AG04449 (cell line): ENCODE results near the gene NEDD8.
A peak's percentile ranks its signal among the peaks of the same experiment; 100 is the strongest.
"Not testable (repeated sequence)": the region's sequence is repeated elsewhere in the genome, so short reads cannot be mapped to it uniquely, and the experiment has no call there.

Experiments
- CTCF ChIA-PET: fragments of 350-600 bp; formaldehyde crosslinking; extraction: SDS; loops from one replicate; lab custom pipeline; 2021; ENCODE audit warnings: antibody characterized with exemption; lab: Yijun Ruan, JAX
- POLR2A ChIA-PET: fragments of 400-600, 350-600 bp; formaldehyde crosslinking; extraction: SDS; loops from one replicate; lab custom pipeline; 2020; ENCODE audit warnings: antibody characterized with exemption, inconsistent platforms; lab: Yijun Ruan, JAX
- DNase-seq: peaks from one replicate; pipeline ENCODE4 v3.0.0-alpha.2; 2010; ENCODE audit warnings: low read depth, low spot score
- H3K4me3 ChIP-seq: 2 replicates; pipeline ENCODE4 v1.5.1; 2011; ENCODE audit warnings: low read depth, mild to moderate bottlenecking, control low read depth, low read length
- TF ChIP-seq, protein P1 (sequence below): IDR thresholded peaks from one replicate; pipeline ENCODE4 v1.5.1; 2011; ENCODE audit warnings: mild to moderate bottlenecking, moderate library complexity, low read length, control low read depth, inconsistent platforms; ENCODE audit not compliant: insufficient read depth; ENCODE audit errors: missing control alignments

Gene NEDD8

DNA sequence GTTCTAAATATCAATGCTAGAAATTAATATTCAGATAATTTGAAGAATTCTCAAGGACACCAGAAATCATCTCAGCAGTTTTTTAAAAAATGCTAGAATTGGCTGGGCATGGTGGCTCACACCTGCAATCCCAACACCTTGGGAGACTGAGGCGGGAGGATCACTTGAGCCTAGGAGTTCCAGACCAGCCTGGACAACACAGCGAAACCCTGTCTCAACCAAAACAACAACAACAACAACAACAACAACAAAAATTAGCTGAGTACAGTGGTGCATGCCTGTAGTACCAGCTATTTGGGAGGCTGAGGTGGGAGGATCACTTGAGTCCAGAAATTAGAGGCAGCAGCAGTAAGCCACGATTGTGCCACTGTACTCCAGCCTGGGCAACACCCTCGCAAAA lies 13.1 kb downstream of the NEDD8 start:
- no peak overlapping the region for H3K4me3 ChIP-seq
- DNase-seq, result no peak
- ChIA-PET POLR2A (no interaction called here), CTCF (interaction anchor here (0.9 to 4.2 kb wide), 5 partner anchors 24 to 89 kb away, joined by 3 to 38 read pairs (median 8); partner anchors contain the start of genes CIDEB and RABGGTA)
- TF ChIP-seq, protein P1, sequence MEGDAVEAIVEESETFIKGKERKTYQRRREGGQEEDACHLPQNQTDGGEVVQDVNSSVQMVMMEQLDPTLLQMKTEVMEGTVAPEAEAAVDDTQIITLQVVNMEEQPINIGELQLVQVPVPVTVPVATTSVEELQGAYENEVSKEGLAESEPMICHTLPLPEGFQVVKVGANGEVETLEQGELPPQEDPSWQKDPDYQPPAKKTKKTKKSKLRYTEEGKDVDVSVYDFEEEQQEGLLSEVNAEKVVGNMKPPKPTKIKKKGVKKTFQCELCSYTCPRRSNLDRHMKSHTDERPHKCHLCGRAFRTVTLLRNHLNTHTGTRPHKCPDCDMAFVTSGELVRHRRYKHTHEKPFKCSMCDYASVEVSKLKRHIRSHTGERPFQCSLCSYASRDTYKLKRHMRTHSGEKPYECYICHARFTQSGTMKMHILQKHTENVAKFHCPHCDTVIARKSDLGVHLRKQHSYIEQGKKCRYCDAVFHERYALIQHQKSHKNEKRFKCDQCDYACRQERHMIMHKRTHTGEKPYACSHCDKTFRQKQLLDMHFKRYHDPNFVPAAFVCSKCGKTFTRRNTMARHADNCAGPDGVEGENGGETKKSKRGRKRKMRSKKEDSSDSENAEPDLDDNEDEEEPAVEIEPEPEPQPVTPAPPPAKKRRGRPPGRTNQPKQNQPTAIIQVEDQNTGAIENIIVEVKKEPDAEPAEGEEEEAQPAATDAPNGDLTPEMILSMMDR, result no peak

- POLR2A ChIA-PET, DNase-seq, H3K4me3 ChIP-seq: not testable (repeated sequence)
- CTCF ChIA-PET, result interaction anchor here (1.3 to 5.3 kb wide), 8 partner anchors 11 to 91 kb away, joined by 3 to 89 read pairs (median 6); partner anchors contain the start of genes CIDEB, DHRS1, LTB4R2 and NOP9
Measured at GRCh38 chr14:24216876-24217275, 15.3 kb downstream of the NEDD8 start.

GRCh38 chr14:24216345-24216699 lies 15.8 kb downstream of the NEDD8 start:
- POLR2A ChIA-PET, result interaction anchor here (0.7 to 1.4 kb wide), 5 partner anchors 10 to 159 kb away, joined by 3 to 5 read pairs (median 3); partner anchors contain the start of genes PCK2 and TINF2
- TF ChIP-seq, protein P1, result no peak
- peak overlapping the region; percentile 90 for H3K4me3 ChIP-seq
- CTCF ChIA-PET, result interaction anchor here (0.8 to 5.3 kb wide), 16 partner anchors 8 to 117 kb away, joined by 3 to 89 read pairs (median 5); partner anchors contain the start of genes CIDEB, DHRS1, GMPR2 and LTB4R2
- DNase-seq, result no peak

DNA sequence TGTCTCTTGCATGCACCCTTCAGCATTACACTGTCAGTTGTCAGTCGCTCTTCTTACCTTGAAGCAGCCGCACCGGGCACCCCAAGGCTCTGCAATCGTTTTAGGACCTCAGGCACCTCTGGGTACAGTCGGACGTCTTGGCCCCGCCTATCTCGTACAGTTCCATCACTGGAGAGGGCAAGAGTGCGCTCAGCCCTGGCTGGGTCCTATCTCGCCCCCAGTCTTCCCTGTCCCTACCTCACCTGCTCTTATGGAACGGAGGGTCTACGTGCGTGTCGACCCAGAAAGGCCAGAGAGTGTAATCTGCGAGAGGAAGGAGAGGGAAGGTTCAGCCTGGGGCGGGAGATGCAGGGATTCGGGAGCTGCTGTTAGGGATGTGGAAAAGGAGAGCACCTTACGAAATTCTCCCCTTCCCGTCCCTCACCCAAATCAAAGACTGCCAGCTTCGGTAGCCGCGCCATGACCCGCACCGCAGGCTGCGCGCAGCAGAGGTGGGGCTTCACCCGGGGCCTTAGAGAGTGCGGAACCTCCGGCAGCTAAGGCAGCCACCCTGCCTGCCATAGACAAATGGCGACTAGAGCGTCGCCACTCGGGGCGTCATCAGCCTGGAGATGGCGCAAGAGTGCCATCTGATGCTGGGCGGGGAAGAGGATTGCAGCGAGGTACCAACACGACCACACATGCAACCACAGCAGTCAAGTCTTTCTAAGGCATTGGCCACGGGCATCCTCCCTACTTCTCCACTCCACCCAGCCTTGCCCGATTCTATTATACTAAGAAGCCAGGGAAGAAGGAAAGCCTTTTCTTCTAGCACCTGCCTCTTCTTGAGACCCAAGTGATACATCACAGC lies 16.4 kb downstream of the NEDD8 start, which contains the start of gene MDP1:
Gene MDP1 (minus strand): TSS at position 572 of the 850 bp plus-strand sequence. CDS start 111 bp downstream, at position 461.
- DNase-seq, result peak; percentile 33

GRCh38 chr14:24213866-24214662 lies 18.1 kb downstream of the NEDD8 start:
- POLR2A ChIA-PET, result interaction anchor here (0.6 to 2.9 kb wide), 8 partner anchors 10 to 99 kb away, joined by 3 to 26 read pairs (median 4); partner anchors contain the start of genes DHRS1, NOP9, RABGGTA and TINF2
- H3K4me3 ChIP-seq, result peak overlapping the region; percentile 88
- CTCF ChIA-PET, result interaction anchor here (0.6 to 5.3 kb wide), 20 partner anchors 8 to 243 kb away, joined by 3 to 89 read pairs (median 4); partner anchors contain the start of genes CIDEB, DHRS1, LTB4R2 and NOP9
- no peak for DNase-seq
- TF ChIP-seq, protein P1, result no peak

More for the DNA sequence above, 16.4 kb downstream of the NEDD8 start, which contains the start of gene MDP1:
- TF ChIP-seq, protein P1, result peak; percentile 70
- ChIA-PET CTCF (interaction anchor here (0.7 to 5.3 kb wide), 16 partner anchors 9 to 220 kb away, joined by 3 to 89 read pairs (median 5); partner anchors contain the start of genes CIDEB, DHRS1, GMPR2 and LTB4R2), POLR2A (interaction anchor here (0.7 to 1.4 kb wide), 5 partner anchors 9 to 158 kb away, joined by 3 to 5 read pairs (median 3); partner anchors contain the start of genes PCK2 and TINF2)
- H3K4me3 ChIP-seq, result peak within 1 kb of the TSS; percentile 90
